PFSK-1 (cell line): ENCODE results near the gene OVOL1.

Experiments
- FOXP2 ChIP-seq: optimal IDR thresholded peaks from 2 replicates; pipeline ENCODE3; 2011; ENCODE audit warnings: borderline replicate concordance, control low read depth, inconsistent platforms; ENCODE audit not compliant: insufficient read depth; ENCODE audit errors: extremely low read length, extremely low read depth
- POLR2AphosphoS5 ChIP-seq: IDR thresholded peaks from 2 replicates; pipeline ENCODE4 v1.6.1; 2012; ENCODE audit warnings: low read depth, mild to moderate bottlenecking, control low read depth, low read length, moderate library complexity
- REST ChIP-seq, 2 experiments: IDR thresholded peaks; 2 replicates each; pipeline versions ENCODE4 v1.6.1 to v1.8.0; 2011 to 2012; ENCODE audit warnings: low read depth in 2 of 2, low read length in 2 of 2, control low read depth in 1 of 2, inconsistent platforms in 1 of 2, mild to moderate bottlenecking in 1 of 2, moderate library complexity in 1 of 2; ENCODE audit not compliant: insufficient read depth in 1 of 2
- SIN3A ChIP-seq: IDR thresholded peaks from 2 replicates; pipeline ENCODE4 v1.6.1; 2012; ENCODE audit warnings: mild to moderate bottlenecking, low read length, moderate library complexity, borderline replicate concordance; ENCODE audit not compliant: insufficient read depth
- TAF1 ChIP-seq: IDR thresholded peaks from 2 replicates; pipeline ENCODE4 v1.6.1; 2012; ENCODE audit warnings: low read length, control low read depth, borderline replicate concordance; ENCODE audit not compliant: insufficient read depth

The OVOL1 gene

DNA sequence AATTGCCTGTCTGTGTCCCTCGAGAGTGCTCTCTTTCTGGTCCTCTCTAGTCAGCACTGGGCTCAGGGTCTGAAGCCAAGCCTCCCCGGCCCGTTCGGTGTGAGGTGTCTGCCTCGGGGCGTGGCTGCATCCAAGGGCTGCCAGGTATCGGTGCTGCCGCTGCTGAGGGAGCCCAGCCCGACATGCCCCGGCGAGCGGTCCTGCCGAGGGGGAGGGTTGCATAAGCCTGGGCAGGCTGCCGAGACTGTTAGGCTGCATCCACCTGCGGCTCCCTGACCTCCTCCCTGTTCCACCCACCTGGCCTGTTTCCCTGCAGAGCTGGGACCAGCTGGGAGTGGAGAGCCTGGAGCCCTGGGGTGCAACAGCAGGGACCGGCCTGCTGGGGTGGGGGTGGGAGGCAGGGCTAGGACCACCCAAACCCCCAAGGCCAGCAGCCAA, 6.3 kb downstream of the OVOL1 start:
- TF ChIP-seq REST (IDR thresholded peaks at IDR 0.05; ENCODE audit: insufficient read depth in 1 of 2, low read depth in 2 of 2, low read length in 2 of 2), result no peak
- no peak for TF ChIP-seq POLR2AphosphoS5
- TF ChIP-seq TAF1, result no peak
- TF ChIP-seq FOXP2, result no peak
- TF ChIP-seq SIN3A, result no peak

DNA sequence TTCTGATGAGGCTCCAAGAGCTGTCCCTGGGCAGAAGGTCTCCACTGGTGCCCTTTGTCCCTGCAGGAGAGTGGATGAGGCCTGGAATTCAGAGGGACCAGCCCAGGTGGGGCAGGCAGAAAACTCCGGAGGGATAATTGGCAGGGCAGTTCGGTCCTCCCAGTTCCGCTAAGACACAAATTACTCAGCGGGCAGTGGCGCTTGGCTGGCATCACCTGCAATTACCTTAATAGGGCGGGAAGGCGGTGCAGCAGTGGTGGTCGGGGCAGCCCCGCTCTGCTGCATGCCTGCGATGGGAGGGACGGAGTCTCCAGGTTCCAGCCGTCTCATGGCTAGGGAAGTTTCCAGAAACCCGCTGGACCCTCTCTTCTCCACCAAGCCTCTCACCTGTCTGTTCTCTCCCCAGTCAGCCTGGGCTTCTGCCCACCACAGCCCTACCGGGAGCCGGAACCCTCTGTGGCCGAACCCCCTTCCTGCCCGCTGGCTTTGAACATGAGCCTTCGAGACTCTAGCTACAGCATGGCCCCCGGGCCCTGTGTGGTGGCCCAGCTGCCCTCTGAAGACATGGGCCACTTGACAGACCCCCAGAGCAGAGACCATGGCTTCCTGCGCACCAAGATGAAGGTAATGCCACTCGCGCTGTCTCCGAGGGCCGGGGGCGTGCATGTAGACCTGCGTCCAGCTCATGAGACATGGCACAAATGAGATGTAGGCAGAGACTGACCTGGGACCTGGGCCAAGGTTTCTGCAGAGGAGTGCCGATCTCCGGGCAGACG, 7.0 kb downstream of the OVOL1 start:
- TF ChIP-seq POLR2AphosphoS5 (no peak), TAF1 (no peak), SIN3A (no peak), REST (IDR thresholded peaks at IDR 0.05; ENCODE audit: insufficient read depth in 1 of 2, low read depth in 2 of 2, low read length in 2 of 2) (no peak), FOXP2 (no peak)

GRCh38 chr11:65794570-65795510, 8.0 kb downstream of the OVOL1 start:
- TF ChIP-seq POLR2AphosphoS5 (no peak), REST (IDR thresholded peaks at IDR 0.05; ENCODE audit: insufficient read depth in 1 of 2, low read depth in 2 of 2, low read length in 2 of 2) (no peak), TAF1 (no peak), FOXP2 (no peak), SIN3A (no peak)

DNA sequence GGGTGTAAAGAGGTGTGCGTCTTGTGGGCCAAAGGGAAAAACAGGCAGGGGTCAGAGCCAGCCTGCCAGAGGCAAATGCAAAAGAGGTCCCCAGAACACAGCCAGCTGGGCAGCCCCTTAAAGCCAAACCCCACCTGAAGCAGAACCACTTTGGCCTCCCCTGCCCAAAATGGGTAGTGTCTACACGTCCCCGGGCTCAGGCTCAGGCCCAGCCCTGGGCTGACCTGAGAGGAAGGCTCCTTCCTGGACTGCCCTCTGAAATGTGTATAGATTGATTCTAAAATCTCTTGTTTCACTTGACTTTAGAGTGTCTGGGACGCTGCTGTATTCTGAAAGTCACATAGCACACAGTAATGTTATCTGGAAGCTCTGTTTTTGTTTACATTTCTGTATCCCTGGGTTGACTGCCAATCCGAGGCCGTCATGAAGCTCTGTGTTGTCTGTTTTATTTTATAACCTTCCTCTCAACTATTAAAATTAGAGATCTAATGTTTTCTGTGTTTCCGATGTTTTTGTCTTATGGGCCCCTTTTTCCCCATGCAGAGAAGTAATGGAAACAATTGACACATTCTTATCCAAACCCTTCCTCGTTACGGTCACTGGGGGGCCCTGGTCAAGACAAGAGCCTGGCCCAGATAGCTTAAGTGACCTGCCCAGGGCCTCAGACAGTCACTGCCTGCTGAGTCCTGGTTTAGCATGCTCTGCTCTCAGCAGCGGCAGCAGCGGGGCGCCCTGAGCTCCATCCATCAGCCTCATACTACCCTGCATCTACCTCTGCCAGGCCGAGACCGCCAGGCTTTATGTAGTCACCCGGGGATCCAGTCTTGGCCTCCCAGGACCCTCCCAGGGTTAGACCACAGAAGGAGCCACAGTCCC, 10.1 kb downstream of the OVOL1 start:
- no peak for TF ChIP-seq SIN3A
- no peak for TF ChIP-seq TAF1

DNA sequence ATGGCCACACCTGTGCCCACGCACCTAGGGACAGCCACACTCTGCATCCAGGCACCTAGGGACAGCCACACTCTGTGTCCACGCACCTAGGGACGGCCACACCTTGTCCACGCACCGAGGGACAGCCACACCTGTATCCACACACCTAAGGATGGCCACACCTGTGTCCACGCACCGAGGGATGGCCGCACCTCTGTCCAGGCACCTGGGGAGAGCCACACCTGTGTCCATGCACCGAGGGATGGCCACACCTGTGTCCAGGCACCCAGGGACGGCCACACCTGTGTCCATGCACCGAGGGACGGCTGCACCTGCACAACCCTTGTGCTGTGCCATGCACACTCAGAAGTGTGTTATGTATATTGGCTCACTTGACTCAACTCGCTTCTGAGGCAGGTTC, 10.8 kb downstream of the OVOL1 start:
- TF ChIP-seq TAF1 (no peak), POLR2AphosphoS5 (no peak), REST (IDR thresholded peaks at IDR 0.05; ENCODE audit: insufficient read depth in 1 of 2, low read depth in 2 of 2, low read length in 2 of 2) (no peak), SIN3A (no peak), FOXP2 (no peak)
